Liver (tissue), 9 donors: ENCODE measurements around the gene SEMA3E. TPM values are rescaled to one million over a fixed set of nuclear protein-coding genes. Genes with fewer than 3 reads are reported as not detected.

Source experiments
- DNase-seq: peaks from one replicate; pipeline ENCODE4 v3.0.0-alpha.2; 2017; ENCODE audit warnings: low spot score
- H3K27ac ChIP-seq, 2 donors: one replicate each; pipeline ENCODE4 v1.7.0; 2013; ENCODE audit warnings: inconsistent platforms in 2 of 2, low read length in 2 of 2, control low read depth in 1 of 2, low read depth in 1 of 2, mild to moderate bottlenecking in 1 of 2
- H3K27me3 ChIP-seq, 4 donors: one replicate each; pipeline versions ENCODE4 v1.6.1 to v1.7.0; 2013; ENCODE audit warnings: low read length in 3 of 4, inconsistent platforms in 1 of 4, mild to moderate bottlenecking in 1 of 4, moderate library complexity in 1 of 4; ENCODE audit not compliant: control insufficient read depth in 4 of 4, insufficient read depth in 4 of 4
- H3K36me3 ChIP-seq, 4 donors: one replicate each; pipeline versions ENCODE4 v1.6.1 to v1.7.0; 2013; ENCODE audit warnings: low read length in 3 of 4, mild to moderate bottlenecking in 3 of 4, low read depth in 1 of 4, moderate library complexity in 1 of 4; ENCODE audit not compliant: control insufficient read depth in 4 of 4, insufficient read depth in 3 of 4
- H3K4me1 ChIP-seq, 4 donors: one replicate each; pipeline versions ENCODE4 v1.6.1 to v1.7.0; 2013; ENCODE audit warnings: low read length in 3 of 4, mild to moderate bottlenecking in 3 of 4, moderate library complexity in 1 of 4; ENCODE audit not compliant: control insufficient read depth in 4 of 4, insufficient read depth in 4 of 4
- H3K4me3 ChIP-seq, 3 donors: one replicate each; pipeline versions ENCODE4 v1.6.1 to v1.7.0; 2013; ENCODE audit warnings: low read length in 3 of 3, control low read depth in 1 of 3, low read depth in 1 of 3, mild to moderate bottlenecking in 1 of 3
- H3K9ac ChIP-seq, 2 donors: one replicate each; pipeline ENCODE4 v1.7.0; 2013; ENCODE audit warnings: low read length in 2 of 2, mild to moderate bottlenecking in 2 of 2, moderate library complexity in 2 of 2, control low read depth in 1 of 2, low read depth in 1 of 2
- H3K9me3 ChIP-seq, 4 donors: one replicate each; pipeline versions ENCODE4 v1.6.1 to v1.7.0; 2013; ENCODE audit warnings: low read length in 3 of 4; ENCODE audit not compliant: control insufficient read depth in 4 of 4
- ATF3 ChIP-seq: IDR thresholded peaks from 2 replicates; pipeline ENCODE4 v1.6.1; 2016; ENCODE audit warnings: antibody characterized with exemption
- CTCF ChIP-seq: fragments of 150-350 bp; IDR thresholded peaks from 2 replicates; pipeline ENCODE4 v1.5.1; 2017; ENCODE audit warnings: improper control_type of control experiment, low read depth, low read length; ENCODE audit not compliant: missing input control
- EGR1 ChIP-seq, 2 donors: IDR thresholded peaks; 2 replicates each; pipeline ENCODE4 v1.6.1; 2016 to 2018; ENCODE audit warnings: antibody characterized with exemption in 2 of 2, low read depth in 2 of 2
- FOXA1 ChIP-seq: IDR thresholded peaks from 2 replicates; pipeline ENCODE4 v1.6.1; 2016; ENCODE audit warnings: antibody characterized with exemption
- FOXA2 ChIP-seq: IDR thresholded peaks from 2 replicates; pipeline ENCODE4 v1.6.1; 2016; ENCODE audit warnings: antibody characterized with exemption
- GABPA ChIP-seq, 2 donors: IDR thresholded peaks in 1 of 2; conservative IDR thresholded peaks in 1 of 2; 2 replicates each; pipeline ENCODE4 v1.6.1; 2016; ENCODE audit warnings: antibody characterized with exemption in 2 of 2, mild to moderate bottlenecking in 1 of 2, moderate library complexity in 1 of 2
- HNF4A ChIP-seq, 2 donors: conservative IDR thresholded peaks; 2 replicates each; pipeline ENCODE4 v1.6.1; 2016; ENCODE audit warnings: antibody characterized with exemption in 2 of 2, mild to moderate bottlenecking in 2 of 2
- HNF4G ChIP-seq: IDR thresholded peaks from 2 replicates; pipeline ENCODE4 v1.6.1; 2016; ENCODE audit warnings: antibody characterized with exemption
- JUND ChIP-seq, 2 donors: IDR thresholded peaks; 2 replicates each; pipeline ENCODE4 v1.6.1; 2016; ENCODE audit warnings: antibody characterized with exemption in 2 of 2
- MAX ChIP-seq: IDR thresholded peaks from 2 replicates; pipeline ENCODE4 v1.6.1; 2016; ENCODE audit warnings: antibody characterized with exemption
- NR2F2 ChIP-seq: IDR thresholded peaks from 2 replicates; pipeline ENCODE4 v1.6.1; 2016; ENCODE audit warnings: antibody characterized with exemption
- RAD21 ChIP-seq, 2 donors: IDR thresholded peaks; 2 replicates each; pipeline ENCODE4 v1.6.1; 2016; ENCODE audit warnings: antibody characterized with exemption in 2 of 2, mild to moderate bottlenecking in 2 of 2
- REST ChIP-seq: IDR thresholded peaks from 2 replicates; pipeline ENCODE4 v1.6.1; 2016; ENCODE audit warnings: antibody characterized with exemption, mild to moderate bottlenecking
- RXRA ChIP-seq, 2 donors: IDR thresholded peaks; 2 replicates each; pipeline ENCODE4 v1.6.1; 2017 to 2018; ENCODE audit warnings: antibody characterized with exemption in 2 of 2, mild to moderate bottlenecking in 1 of 2
- SP1 ChIP-seq: IDR thresholded peaks from 2 replicates; pipeline ENCODE4 v1.6.1; 2018; ENCODE audit warnings: antibody characterized with exemption, mild to moderate bottlenecking
- TAF1 ChIP-seq: conservative IDR thresholded peaks from 2 replicates; pipeline ENCODE4 v1.6.1; 2016; ENCODE audit warnings: antibody characterized with exemption, mild to moderate bottlenecking
- YY1 ChIP-seq: IDR thresholded peaks from 2 replicates; pipeline ENCODE4 v1.6.1; 2016; ENCODE audit warnings: antibody characterized with exemption, mild to moderate bottlenecking
- ZBTB33 ChIP-seq: IDR thresholded peaks from 2 replicates; pipeline ENCODE4 v1.6.1; 2016; ENCODE audit warnings: antibody characterized with exemption
- polyA plus RNA-seq, 2 donors: library from polyadenylated mRNA; stranded (reverse) in 1 of 2; unstranded in 1 of 2; fragments of 200-250 nt in 1 of 2; fragments of >200 nt in 1 of 2; fragmentation: Nextera tagmentation in 1 of 2; extraction: Ambion mirVana in 1 of 2; gene quantifications; one replicate each; pipeline versions ENCODE4 v1.2.1 to v1.2.3, GENCODE V29; 2013 to 2015
- total RNA-seq, 2 donors: library from RNA; depleted of rRNA; stranded (reverse); fragments of >200 nt; gene quantifications; one replicate each; pipeline ENCODE4 v1.2.3, GENCODE V29; 2014
- donor health status: healthy.
- donor health status: healthy.
- donor health status: healthy.
- donor health status: healthy.
- donor health status: healthy.

The SEMA3E gene
- total and polyA plus RNA-seq, 4 donors, result 0.20 to 1.2 (median 0.59) TPM; not detected in 1

- TF ChIP-seq REST (no peak), GABPA (IDR thresholded peaks at IDR 0.05 in 1 of 2, conservative IDR thresholded peaks at IDR 0.05 in 1 of 2) (no peak), YY1 (no peak), JUND (IDR thresholded peaks at IDR 0.05) (no peak), RAD21 (IDR thresholded peaks at IDR 0.05) (no peak), HNF4A (conservative IDR thresholded peaks at IDR 0.05) (no peak), HNF4G (no peak)
These were observed 254.2 kb downstream of the SEMA3E start (continued) for GRCh38 chr7:83394776-83395175.

GRCh38 chr7:83388436-83388835 is 260.5 kb downstream of the SEMA3E start:
- no peaks in the 10 kb centered on the region for H3K27me3 ChIP-seq
- H3K27ac ChIP-seq, result no peak overlapping the region
- H3K4me1 ChIP-seq, result no peaks in the 10 kb centered on the region
- TF ChIP-seq FOXA1, result no peak
- no peak for TF ChIP-seq ZBTB33
- TF ChIP-seq SP1, result no peak
- no peak for TF ChIP-seq ATF3
- TF ChIP-seq TAF1, result no peak
- TF ChIP-seq RAD21 (IDR thresholded peaks at IDR 0.05), result no peak
- TF ChIP-seq REST, result no peak
- no peak for TF ChIP-seq YY1
- no peak for TF ChIP-seq HNF4G
- no peak for TF ChIP-seq CTCF
- TF ChIP-seq RXRA (IDR thresholded peaks at IDR 0.05), result no peak
- no peak for TF ChIP-seq EGR1 (IDR thresholded peaks at IDR 0.05; ENCODE audit: low read depth in 2 of 2)
- no peak for TF ChIP-seq NR2F2
- no peak for TF ChIP-seq GABPA (IDR thresholded peaks at IDR 0.05 in 1 of 2, conservative IDR thresholded peaks at IDR 0.05 in 1 of 2)
- no peak for TF ChIP-seq FOXA2
- TF ChIP-seq HNF4A (conservative IDR thresholded peaks at IDR 0.05), result no peak
- TF ChIP-seq MAX, result no peak
- no peak for TF ChIP-seq JUND (IDR thresholded peaks at IDR 0.05)
- no peak for DNase-seq
- H3K36me3 ChIP-seq, result no peaks in the 10 kb centered on the region
- H3K9ac ChIP-seq, result no peak overlapping the region
- no peaks in the 10 kb centered on the region for H3K9me3 ChIP-seq
- H3K4me3 ChIP-seq, result no peak overlapping the region
